Measurements from ENCODE around the gene ZNF554. TPM values are rescaled to one million over a fixed set of nuclear protein-coding genes. Genes with fewer than 3 reads are reported as not detected.

The ZNF554 gene
- total RNA-seq, 4 donors from 2014 or later: 2.3 to 9.8 (median 5.6) TPM

DNA sequence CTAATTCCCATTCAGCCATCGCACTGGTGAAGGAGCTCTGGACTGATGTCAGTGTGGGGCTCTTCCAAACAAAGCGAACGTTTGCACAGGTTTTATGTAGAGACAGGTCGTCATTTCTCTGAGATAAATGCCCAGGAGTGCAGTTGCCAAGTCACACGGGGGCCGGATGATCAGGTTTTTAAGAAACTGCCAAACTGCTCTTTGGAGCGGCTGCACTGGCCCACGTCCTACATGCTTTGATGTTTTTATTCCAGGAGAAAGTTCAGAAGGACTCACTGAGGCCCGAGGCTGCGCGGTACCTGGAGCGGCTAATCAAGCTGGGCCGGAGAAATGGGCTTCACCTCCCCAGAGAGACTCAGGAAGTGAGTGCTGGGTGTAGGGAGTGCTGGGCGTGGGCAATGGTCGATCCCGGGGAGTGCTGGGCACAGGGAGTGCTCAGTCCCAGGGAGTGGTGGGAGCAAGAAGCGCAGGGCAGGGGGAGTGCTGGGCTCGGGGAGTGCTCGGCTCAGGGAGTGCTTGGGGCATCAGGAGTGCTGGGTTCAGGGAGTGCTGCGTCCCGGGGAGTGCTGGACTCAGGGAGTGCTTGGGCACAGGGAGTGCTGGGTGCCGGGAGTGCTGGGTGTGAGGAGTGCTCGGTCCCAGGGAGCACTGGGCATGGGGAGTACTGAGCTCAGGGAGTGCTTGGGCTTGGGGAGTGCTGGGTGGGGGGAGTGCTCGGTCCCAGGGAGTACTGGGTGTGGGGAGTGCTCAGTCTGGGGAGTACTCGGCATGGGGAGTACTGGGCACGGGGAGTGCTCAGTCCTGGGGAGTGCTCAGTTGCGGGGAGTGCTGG is 23.6 kb upstream of the ZNF554 start:
- Histone ChIP-seq H3K36me3 (peaks cover 37% of the 10 kb centered on the region), H3K4me3 (no peak overlapping the region), H3K27me3 (no peaks in the 10 kb centered on the region), H3K27ac (no peak overlapping the region), H3K4me1 (no peaks in the 10 kb centered on the region), H3K9me3 (no peaks in the 10 kb centered on the region)
- TF ChIP-seq, protein P1, sequence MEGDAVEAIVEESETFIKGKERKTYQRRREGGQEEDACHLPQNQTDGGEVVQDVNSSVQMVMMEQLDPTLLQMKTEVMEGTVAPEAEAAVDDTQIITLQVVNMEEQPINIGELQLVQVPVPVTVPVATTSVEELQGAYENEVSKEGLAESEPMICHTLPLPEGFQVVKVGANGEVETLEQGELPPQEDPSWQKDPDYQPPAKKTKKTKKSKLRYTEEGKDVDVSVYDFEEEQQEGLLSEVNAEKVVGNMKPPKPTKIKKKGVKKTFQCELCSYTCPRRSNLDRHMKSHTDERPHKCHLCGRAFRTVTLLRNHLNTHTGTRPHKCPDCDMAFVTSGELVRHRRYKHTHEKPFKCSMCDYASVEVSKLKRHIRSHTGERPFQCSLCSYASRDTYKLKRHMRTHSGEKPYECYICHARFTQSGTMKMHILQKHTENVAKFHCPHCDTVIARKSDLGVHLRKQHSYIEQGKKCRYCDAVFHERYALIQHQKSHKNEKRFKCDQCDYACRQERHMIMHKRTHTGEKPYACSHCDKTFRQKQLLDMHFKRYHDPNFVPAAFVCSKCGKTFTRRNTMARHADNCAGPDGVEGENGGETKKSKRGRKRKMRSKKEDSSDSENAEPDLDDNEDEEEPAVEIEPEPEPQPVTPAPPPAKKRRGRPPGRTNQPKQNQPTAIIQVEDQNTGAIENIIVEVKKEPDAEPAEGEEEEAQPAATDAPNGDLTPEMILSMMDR (IDR thresholded peaks at IDR 0.05): no peak
- TF ChIP-seq POLR2A (IDR thresholded peaks at IDR 0.05) (no peak), POLR2AphosphoS5 (IDR thresholded peaks at IDR 0.05) (no peak), EP300 (IDR thresholded peaks at IDR 0.05) (no peak)
- 87% methylated on average over 25 of the region's 27 CpGs for WGBS
- DNase-seq (ENCODE audit: low spot score in 2 of 2): no peak

DNA sequence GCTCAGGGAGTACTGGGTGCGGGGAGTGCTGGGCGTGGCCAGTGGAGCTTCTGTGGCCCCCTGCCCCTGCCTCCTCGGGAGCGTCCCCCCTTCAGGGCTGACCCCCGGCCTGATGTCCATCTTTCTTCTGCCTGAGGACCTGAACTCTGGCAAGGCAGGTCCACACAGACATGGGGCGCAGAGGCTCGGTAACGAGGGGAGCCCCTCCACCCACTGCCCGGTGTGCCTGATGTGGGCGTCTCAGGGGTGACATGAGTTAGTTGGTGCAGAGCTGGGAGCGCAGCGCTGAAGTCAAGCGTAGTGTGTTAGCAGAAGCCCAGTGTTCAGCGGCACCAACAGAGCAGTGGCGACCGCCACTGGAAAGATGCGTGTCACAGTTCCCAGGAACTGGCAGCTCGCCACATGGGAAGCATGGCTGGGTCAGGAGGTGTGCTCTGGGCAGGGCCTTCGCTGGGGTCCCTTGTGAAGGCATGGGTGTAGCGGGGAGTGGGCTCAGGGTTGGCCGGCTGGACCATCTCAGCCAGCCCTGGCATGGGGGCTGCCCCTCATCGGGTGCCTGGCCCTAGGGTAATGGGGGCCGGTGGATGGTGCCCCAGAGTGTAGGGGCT is 22.9 kb upstream of the ZNF554 start:
- no peak overlapping the region for H3K4me3 ChIP-seq
- no peaks in the 10 kb centered on the region for H3K9me3 ChIP-seq
- WGBS: 97% methylated on average over 12 of the region's 23 CpGs
- TF ChIP-seq, protein P1 (IDR thresholded peaks at IDR 0.05): no peak
- TF ChIP-seq POLR2A (IDR thresholded peaks at IDR 0.05): no peak
- no peak for TF ChIP-seq EP300 (IDR thresholded peaks at IDR 0.05)
- no peak for TF ChIP-seq POLR2AphosphoS5 (IDR thresholded peaks at IDR 0.05)
- H3K27me3 ChIP-seq: no peaks in the 10 kb centered on the region
- H3K4me1 ChIP-seq: no peaks in the 10 kb centered on the region
- no peak overlapping the region for H3K27ac ChIP-seq
- H3K36me3 ChIP-seq: peaks cover 33% of the 10 kb centered on the region
- DNase-seq (ENCODE audit: low spot score in 2 of 2): no peak

DNA sequence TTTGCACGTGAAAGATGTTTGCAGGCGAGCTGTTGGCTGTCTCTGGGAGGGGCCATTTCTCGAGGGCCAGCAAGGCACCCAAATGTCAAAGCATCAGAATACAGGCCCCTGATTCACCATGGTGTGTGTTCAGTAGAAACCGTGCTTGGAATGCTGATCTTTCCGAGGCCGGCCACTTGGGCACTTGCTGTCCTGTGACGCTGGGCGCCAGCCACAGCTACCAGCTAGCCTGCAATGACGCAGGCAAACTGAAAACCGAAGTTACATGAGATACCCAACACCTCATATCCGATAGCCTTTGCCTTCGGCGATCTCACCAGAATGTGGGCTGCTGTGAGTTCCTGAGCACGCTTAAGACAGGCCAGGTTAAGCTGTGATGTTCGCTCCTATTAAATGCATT is 22.4 kb upstream of the ZNF554 start:
- Histone ChIP-seq H3K4me1 (no peaks in the 10 kb centered on the region), H3K4me3 (no peak overlapping the region), H3K27ac (no peak overlapping the region), H3K36me3 (peaks cover 33% of the 10 kb centered on the region), H3K27me3 (no peaks in the 10 kb centered on the region), H3K9me3 (no peaks in the 10 kb centered on the region)
- 98% methylated on average over 7 of the region's 15 CpGs for WGBS
- DNase-seq (ENCODE audit: low spot score in 2 of 2): no peak
- no peak for TF ChIP-seq POLR2A (IDR thresholded peaks at IDR 0.05)
- no peak for TF ChIP-seq EP300 (IDR thresholded peaks at IDR 0.05)
- TF ChIP-seq POLR2AphosphoS5 (IDR thresholded peaks at IDR 0.05): no peak
- TF ChIP-seq, protein P1 (IDR thresholded peaks at IDR 0.05): no peak

DNA sequence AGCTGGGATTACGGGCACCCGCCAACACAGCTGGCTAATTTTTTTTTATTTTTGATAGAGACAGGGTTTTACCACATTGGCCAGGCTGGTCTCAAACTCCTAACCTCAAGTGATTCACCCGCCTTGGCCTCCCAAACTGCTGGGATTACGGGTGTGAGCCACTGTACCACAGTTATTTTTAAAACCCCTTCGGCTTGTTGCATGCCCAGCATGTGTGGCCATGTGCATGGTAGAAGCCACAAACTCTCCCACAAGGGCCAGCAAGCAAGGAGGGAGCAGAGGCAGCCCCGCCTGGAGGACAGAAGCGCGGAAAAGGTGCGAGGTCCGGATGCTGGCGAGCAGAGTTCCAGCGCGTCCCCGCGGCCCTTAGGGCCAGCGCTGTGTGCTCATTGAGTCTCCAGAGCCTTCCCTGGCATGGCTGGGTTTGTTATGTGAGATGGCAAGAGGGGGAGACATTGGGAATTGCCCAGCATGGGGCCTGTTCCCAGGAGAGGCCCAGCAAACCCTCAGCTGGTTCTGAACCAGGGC is 21.4 kb upstream of the ZNF554 start:
- Histone ChIP-seq H3K4me1 (no peaks in the 10 kb centered on the region), H3K36me3 (peaks cover 38% of the 10 kb centered on the region), H3K27ac (no peak overlapping the region), H3K27me3 (no peaks in the 10 kb centered on the region), H3K4me3 (no peak overlapping the region), H3K9me3 (no peaks in the 10 kb centered on the region)
- DNase-seq (ENCODE audit: low spot score in 2 of 2): no peak
- WGBS: 95% methylated on average over 16 of the region's 16 CpGs
- TF ChIP-seq POLR2AphosphoS5 (IDR thresholded peaks at IDR 0.05) (no peak), EP300 (IDR thresholded peaks at IDR 0.05) (no peak), POLR2A (IDR thresholded peaks at IDR 0.05) (no peak)
- TF ChIP-seq, protein P1 (IDR thresholded peaks at IDR 0.05): no peak

DNA sequence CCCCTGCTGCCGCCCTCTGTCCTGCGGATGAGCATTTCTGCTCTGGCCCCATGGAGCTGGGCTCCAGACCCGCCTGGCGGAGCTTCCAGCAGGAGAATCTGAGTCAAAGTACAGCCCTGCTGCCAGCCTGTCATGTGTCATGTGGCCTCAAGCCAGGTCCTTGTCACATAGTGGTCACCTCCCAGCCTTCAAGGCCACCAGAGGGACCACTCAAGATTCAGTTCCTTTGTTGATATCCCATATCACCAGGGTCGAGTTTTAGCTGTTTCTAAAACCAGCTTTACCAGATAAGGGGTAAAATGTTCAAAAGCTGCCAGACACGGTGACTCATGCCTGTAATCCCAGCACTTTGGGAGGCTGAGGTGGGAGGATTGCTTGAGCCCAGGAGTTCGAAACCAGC is 20.9 kb upstream of the ZNF554 start:
- H3K36me3 ChIP-seq: peaks cover 40% of the 10 kb centered on the region
- no peaks in the 10 kb centered on the region for H3K9me3 ChIP-seq
- no peak overlapping the region for H3K27ac ChIP-seq
- 58% methylated on average over 2 of the region's 7 CpGs for WGBS
- H3K27me3 ChIP-seq: no peaks in the 10 kb centered on the region
- TF ChIP-seq, protein P1 (IDR thresholded peaks at IDR 0.05): no peak
- TF ChIP-seq EP300 (IDR thresholded peaks at IDR 0.05): no peak
- TF ChIP-seq POLR2A (IDR thresholded peaks at IDR 0.05): no peak
- no peak for TF ChIP-seq POLR2AphosphoS5 (IDR thresholded peaks at IDR 0.05)
- no peak for DNase-seq (ENCODE audit: low spot score in 2 of 2)
- H3K4me3 ChIP-seq: no peak overlapping the region
- H3K4me1 ChIP-seq: no peaks in the 10 kb centered on the region

Data from suprapubic skin (tissue), 4 donors.